ENCODE data around the gene SPINK8. TPM values are rescaled to one million over a fixed set of nuclear protein-coding genes. Genes with fewer than 3 reads are reported as not detected.
"Not testable (repeated sequence)": the region's sequence is repeated elsewhere in the genome, so short reads cannot be mapped to it uniquely, and the experiment has no call there.

Gene SPINK8
- total and polyA plus RNA-seq, 2 experiments from 2014 or later = not detected

DNA sequence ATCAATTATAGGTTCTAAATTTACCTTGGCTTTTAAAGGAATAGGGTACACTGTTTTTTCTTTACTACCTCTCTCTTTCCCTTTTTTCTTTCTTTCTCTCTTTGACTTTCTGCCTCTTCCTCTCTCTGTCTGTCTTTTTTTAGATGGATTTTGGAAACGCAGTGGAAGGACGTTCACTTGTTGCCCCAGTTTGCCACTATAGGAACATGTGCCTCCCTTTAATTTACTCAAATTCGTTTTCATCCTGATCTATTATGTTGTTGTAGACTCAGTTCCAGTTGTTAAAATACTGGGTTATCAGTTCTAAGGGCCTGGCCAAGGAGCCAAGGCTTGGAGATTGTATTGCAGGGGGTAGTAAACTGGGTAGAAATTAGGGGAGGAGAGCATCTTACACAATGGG is 1.1 kb upstream of the SPINK8 start:
- Histone ChIP-seq H3K79me2 (ENCODE audit: insufficient read depth) (no peaks in the 10 kb centered on the region), H3K27ac (no peak overlapping the region), H3K9ac (no peak overlapping the region), H3K36me3 (ENCODE audit: low read depth) (no peaks in the 10 kb centered on the region), H3K27me3 (replicated peaks; ENCODE audit: insufficient read depth) (peaks cover 43% of the 10 kb centered on the region), H3F3A (ENCODE audit: insufficient read depth) (no peaks in the 10 kb centered on the region), H2AFZ (no peak overlapping the region), H3K9me2 (ENCODE audit: insufficient read depth) (no peaks in the 10 kb centered on the region), H3K4me1 (ENCODE audit: insufficient read depth) (no peaks in the 10 kb centered on the region), H4K20me1 (ENCODE audit: insufficient read depth) (no peaks in the 10 kb centered on the region), H3K9me3 (ENCODE audit: low read depth) (no peaks in the 10 kb centered on the region), H3K4me2 (ENCODE audit: unreplicated experiment) (no peak overlapping the region), H3K4me3 (no peak overlapping the region)
- in situ Hi-C loops (cut with MboI) = no loop called here
- TF ChIP-seq EZH2 (IDR thresholded peaks at IDR 0.05; ENCODE audit: insufficient read depth, poor library complexity, severe bottlenecking) = no peak
- TF ChIP-seq EZH2phosphoT487 (IDR thresholded peaks at IDR 0.05; ENCODE audit: insufficient read depth, low read depth) = no peak
- 54 to 58% methylated on average over 3 of the region's 3 CpGs for WGBS, 2 experiments (ENCODE audit: low coverage in 1 of 2, low lambda C conversion rate in 2 of 2, missing lambda C conversion rate in 2 of 2)
- no peak for DNase-seq

DNA sequence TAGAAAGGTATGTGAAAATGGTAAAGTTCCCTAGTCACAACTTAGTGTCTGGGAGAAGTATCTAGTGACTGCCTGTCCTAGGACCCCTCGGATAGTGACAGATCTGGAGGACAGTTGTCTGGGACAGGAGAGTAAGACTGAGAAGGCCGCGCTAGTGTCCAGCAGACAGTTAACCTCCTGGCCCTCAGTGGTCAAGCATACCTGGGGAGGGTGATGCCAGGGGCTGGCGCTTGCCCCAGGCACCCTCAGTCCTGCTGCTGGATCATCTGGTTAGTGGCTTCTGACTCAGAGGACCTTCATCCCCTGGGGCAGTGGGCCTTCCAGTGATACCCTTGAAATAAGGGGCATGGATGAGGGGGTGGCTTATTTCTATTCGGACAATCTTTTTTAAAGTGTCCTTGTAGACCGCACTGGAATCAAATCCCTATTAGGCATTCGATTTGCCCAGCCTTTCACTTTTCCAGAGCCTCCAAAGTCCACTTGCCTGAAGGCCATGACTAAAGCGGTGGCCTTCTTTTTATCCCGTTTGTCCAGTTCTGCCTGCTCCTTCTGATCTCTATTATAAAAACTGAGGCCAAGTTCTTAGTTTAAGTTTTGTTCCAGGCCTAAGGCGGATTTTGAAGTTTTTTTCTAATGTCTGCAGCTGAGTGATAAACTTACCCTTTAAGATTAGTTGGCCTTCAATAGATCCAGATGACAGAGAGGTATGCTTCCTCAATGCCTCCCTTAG is 1.6 kb downstream of the SPINK8 start:
- 67 to 72% methylated on average over 10 of the region's 10 CpGs for WGBS, 2 experiments (ENCODE audit: low coverage in 1 of 2, low lambda C conversion rate in 2 of 2, missing lambda C conversion rate in 2 of 2)

GRCh38 chr3:48320996-48321395 is 12.5 kb downstream of the SPINK8 start:
- Histone ChIP-seq H2AFZ (no peak overlapping the region), H3K4me3 (no peak overlapping the region), H3K79me2 (ENCODE audit: insufficient read depth) (no peaks in the 10 kb centered on the region), H3K27me3 (replicated peaks; ENCODE audit: insufficient read depth) (peaks cover 13% of the 10 kb centered on the region; the same call in 1 of the 2 replicates), H3K9ac (no peak overlapping the region), H3K4me1 (ENCODE audit: insufficient read depth) (no peaks in the 10 kb centered on the region), H3K4me2 (ENCODE audit: unreplicated experiment) (no peak overlapping the region), H3K36me3 (ENCODE audit: low read depth) (no peaks in the 10 kb centered on the region), H3F3A (ENCODE audit: insufficient read depth) (no peaks in the 10 kb centered on the region), H3K9me3 (ENCODE audit: low read depth) (no peaks in the 10 kb centered on the region), H3K9me2 (ENCODE audit: insufficient read depth) (no peaks in the 10 kb centered on the region), H3K27ac (no peak overlapping the region), H4K20me1 (ENCODE audit: insufficient read depth) (no peaks in the 10 kb centered on the region)
- 34 to 39% methylated on average over 2 of the region's 2 CpGs for WGBS, 2 experiments (ENCODE audit: low coverage in 1 of 2, low lambda C conversion rate in 2 of 2, missing lambda C conversion rate in 2 of 2)
- DNase-seq = no peak
- in situ Hi-C loops (cut with MboI) = no loop called here
- TF ChIP-seq EZH2phosphoT487 (IDR thresholded peaks at IDR 0.05; ENCODE audit: insufficient read depth, low read depth) (no peak), EZH2 (IDR thresholded peaks at IDR 0.05; ENCODE audit: insufficient read depth, poor library complexity, severe bottlenecking) (no peak)

More for the DNA sequence above, 1.6 kb downstream of the SPINK8 start:
- H3F3A ChIP-seq (ENCODE audit: insufficient read depth); DNase-seq; H3K36me3 ChIP-seq (ENCODE audit: low read depth); H3K9ac ChIP-seq; H3K4me2 ChIP-seq (ENCODE audit: unreplicated experiment); H2AFZ ChIP-seq; H4K20me1 ChIP-seq (ENCODE audit: insufficient read depth); H3K79me2 ChIP-seq (ENCODE audit: insufficient read depth); H3K4me1 ChIP-seq (ENCODE audit: insufficient read depth); H3K4me3 ChIP-seq; H3K9me2 ChIP-seq (ENCODE audit: insufficient read depth); H3K27ac ChIP-seq; H3K9me3 ChIP-seq (ENCODE audit: low read depth); in situ Hi-C loops (cut with MboI): not testable (repeated sequence)
- H3K27me3 ChIP-seq (replicated peaks; ENCODE audit: insufficient read depth) = peaks cover 51% of the 10 kb centered on the region

GRCh38 chr3:48318713-48319468 is 14.6 kb downstream of the SPINK8 start:
- H3K9ac ChIP-seq = no peak overlapping the region
- no peaks in the 10 kb centered on the region for H3K9me2 ChIP-seq (ENCODE audit: insufficient read depth)
- H3F3A ChIP-seq (ENCODE audit: insufficient read depth) = no peaks in the 10 kb centered on the region
- TF ChIP-seq EZH2 (IDR thresholded peaks at IDR 0.05; ENCODE audit: insufficient read depth, poor library complexity, severe bottlenecking) (no peak), EZH2phosphoT487 (IDR thresholded peaks at IDR 0.05; ENCODE audit: insufficient read depth, low read depth) (no peak)
- H3K9me3 ChIP-seq (ENCODE audit: low read depth) = no peaks in the 10 kb centered on the region
- no peak overlapping the region for H3K4me2 ChIP-seq (ENCODE audit: unreplicated experiment)
- H3K36me3 ChIP-seq (ENCODE audit: low read depth) = no peaks in the 10 kb centered on the region
- H3K4me1 ChIP-seq (ENCODE audit: insufficient read depth) = no peaks in the 10 kb centered on the region
- H3K79me2 ChIP-seq (ENCODE audit: insufficient read depth) = no peaks in the 10 kb centered on the region
- DNase-seq = no peak
- in situ Hi-C loops (cut with MboI) = no loop called here
- H2AFZ ChIP-seq = no peak overlapping the region
- H4K20me1 ChIP-seq (ENCODE audit: insufficient read depth) = no peaks in the 10 kb centered on the region
- 64 to 78% methylated on average over 2 of the region's 2 CpGs for WGBS, 2 experiments (ENCODE audit: low coverage in 1 of 2, low lambda C conversion rate in 2 of 2, missing lambda C conversion rate in 2 of 2)
- no peak overlapping the region for H3K4me3 ChIP-seq
- H3K27ac ChIP-seq = no peak overlapping the region
- peaks cover 11% of the 10 kb centered on the region; the same call in 1 of the 2 replicates for H3K27me3 ChIP-seq (replicated peaks; ENCODE audit: insufficient read depth)
